Measurements from ENCODE around the gene SEMA6A. TPM values are rescaled to one million over a fixed set of nuclear protein-coding genes. Genes with fewer than 3 reads are reported as not detected.

SEMA6A gene
- total and polyA plus RNA-seq, 2 of the 13 experiments (the other 11 are each of a cell fraction or from before 2014, with no cell fraction given): 5.1 to 6.5 TPM

DNA sequence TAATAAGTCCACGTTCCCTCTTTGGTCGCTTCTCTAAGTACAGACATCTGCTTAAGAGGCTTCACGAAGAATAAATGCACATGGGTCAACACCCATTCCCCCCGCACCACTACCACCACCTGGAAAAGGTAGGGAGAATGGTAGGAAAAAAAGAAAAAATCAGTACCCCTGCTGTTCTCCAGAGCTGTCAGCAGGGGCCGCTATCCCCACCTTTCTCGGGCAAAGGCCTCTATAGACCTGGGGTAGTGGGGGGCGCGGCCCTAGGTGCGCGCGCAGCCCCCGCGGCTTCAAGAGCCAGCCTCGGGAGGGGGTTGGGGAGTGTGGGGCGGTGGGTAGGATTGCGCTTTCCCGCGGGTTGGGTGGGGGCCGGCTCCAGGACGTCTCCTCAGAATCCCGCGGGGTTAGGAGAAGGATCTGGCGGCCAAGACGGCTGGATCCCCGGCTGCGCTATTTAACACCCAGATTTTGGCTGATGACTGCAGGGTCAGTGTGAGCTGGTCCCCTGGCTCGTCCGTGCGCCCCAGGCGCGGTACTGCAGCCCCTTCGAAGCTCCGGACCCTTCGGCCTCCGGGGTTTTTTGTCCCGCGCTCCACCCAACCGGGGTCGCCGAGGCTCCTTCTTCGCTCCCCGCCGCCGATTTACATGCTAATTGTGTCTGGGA, 1.6 kb upstream of the SEMA6A start (continued):
- TF ChIP-seq ZNF784 (CRISPR knock-in tag; IDR thresholded peaks at IDR 0.05; ENCODE audit: borderline replicate concordance): no peak
- TF ChIP-seq ZNF569 (CRISPR knock-in tag; IDR thresholded peaks at IDR 0.05; ENCODE audit: borderline replicate concordance): no peak
- peak; percentile 71 for TF ChIP-seq SMC3 (IDR thresholded peaks at IDR 0.05; ENCODE audit: low read length)
- TF ChIP-seq FUBP1 (CRISPR knock-in tag; IDR thresholded peaks at IDR 0.05; ENCODE audit: borderline replicate concordance): no peak
- no peak for TF ChIP-seq ZNF670 (CRISPR knock-in tag; IDR thresholded peaks at IDR 0.05; ENCODE audit: borderline replicate concordance)
- TF ChIP-seq CTCF (CRISPR knock-in tag; IDR thresholded peaks at IDR 0.05): peak; percentile 84
- no peak for TF ChIP-seq RBM39 (IDR thresholded peaks at IDR 0.05; ENCODE audit: low read depth, low read length, poor library complexity, severe bottlenecking)
- no peak for TF ChIP-seq ZSCAN12 (CRISPR knock-in tag; IDR thresholded peaks at IDR 0.05)
- no peak for TF ChIP-seq HOXA5 (CRISPR knock-in tag; IDR thresholded peaks at IDR 0.05)
- no peak for TF ChIP-seq MTF2 (CRISPR knock-in tag; IDR thresholded peaks at IDR 0.05; ENCODE audit: borderline replicate concordance)
- peak; percentile 40; the same call in 1 of the 2 replicates for TF ChIP-seq RAD21 (CRISPR knock-in tag; IDR thresholded peaks at IDR 0.05)
- TF ChIP-seq, protein P1, sequence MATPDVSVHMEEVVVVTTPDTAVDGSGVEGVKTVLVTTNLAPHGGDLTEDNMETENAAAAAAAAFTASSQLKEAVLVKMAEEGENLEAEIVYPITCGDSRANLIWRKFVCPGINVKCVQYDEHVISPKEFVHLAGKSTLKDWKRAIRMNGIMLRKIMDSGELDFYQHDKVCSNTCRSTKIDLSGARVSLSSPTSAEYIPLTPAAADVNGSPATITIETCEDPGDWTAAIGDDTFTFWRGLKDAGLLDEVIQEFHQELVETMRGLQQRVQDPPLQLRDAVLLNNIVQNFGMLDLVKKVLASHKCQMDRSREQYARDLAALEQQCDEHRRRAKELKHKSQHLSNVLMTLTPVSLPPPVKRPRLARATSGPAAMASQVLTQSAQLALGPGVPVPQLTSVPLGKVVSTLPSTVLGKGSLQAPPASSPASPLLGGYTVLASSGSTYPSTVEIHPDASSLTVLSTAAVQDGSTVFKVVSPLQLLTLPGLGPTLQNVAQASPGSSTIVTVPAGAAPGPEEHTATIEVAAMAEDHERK (CRISPR knock-in tag; IDR thresholded peaks at IDR 0.05; ENCODE audit: low read depth): no peak
- TF ChIP-seq, protein P2, sequence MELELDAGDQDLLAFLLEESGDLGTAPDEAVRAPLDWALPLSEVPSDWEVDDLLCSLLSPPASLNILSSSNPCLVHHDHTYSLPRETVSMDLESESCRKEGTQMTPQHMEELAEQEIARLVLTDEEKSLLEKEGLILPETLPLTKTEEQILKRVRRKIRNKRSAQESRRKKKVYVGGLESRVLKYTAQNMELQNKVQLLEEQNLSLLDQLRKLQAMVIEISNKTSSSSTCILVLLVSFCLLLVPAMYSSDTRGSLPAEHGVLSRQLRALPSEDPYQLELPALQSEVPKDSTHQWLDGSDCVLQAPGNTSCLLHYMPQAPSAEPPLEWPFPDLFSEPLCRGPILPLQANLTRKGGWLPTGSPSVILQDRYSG (CRISPR knock-in tag; IDR thresholded peaks at IDR 0.05): no peak
- no peak for TF ChIP-seq ZNF605 (CRISPR knock-in tag; IDR thresholded peaks at IDR 0.05)
- TF ChIP-seq, protein P3, sequence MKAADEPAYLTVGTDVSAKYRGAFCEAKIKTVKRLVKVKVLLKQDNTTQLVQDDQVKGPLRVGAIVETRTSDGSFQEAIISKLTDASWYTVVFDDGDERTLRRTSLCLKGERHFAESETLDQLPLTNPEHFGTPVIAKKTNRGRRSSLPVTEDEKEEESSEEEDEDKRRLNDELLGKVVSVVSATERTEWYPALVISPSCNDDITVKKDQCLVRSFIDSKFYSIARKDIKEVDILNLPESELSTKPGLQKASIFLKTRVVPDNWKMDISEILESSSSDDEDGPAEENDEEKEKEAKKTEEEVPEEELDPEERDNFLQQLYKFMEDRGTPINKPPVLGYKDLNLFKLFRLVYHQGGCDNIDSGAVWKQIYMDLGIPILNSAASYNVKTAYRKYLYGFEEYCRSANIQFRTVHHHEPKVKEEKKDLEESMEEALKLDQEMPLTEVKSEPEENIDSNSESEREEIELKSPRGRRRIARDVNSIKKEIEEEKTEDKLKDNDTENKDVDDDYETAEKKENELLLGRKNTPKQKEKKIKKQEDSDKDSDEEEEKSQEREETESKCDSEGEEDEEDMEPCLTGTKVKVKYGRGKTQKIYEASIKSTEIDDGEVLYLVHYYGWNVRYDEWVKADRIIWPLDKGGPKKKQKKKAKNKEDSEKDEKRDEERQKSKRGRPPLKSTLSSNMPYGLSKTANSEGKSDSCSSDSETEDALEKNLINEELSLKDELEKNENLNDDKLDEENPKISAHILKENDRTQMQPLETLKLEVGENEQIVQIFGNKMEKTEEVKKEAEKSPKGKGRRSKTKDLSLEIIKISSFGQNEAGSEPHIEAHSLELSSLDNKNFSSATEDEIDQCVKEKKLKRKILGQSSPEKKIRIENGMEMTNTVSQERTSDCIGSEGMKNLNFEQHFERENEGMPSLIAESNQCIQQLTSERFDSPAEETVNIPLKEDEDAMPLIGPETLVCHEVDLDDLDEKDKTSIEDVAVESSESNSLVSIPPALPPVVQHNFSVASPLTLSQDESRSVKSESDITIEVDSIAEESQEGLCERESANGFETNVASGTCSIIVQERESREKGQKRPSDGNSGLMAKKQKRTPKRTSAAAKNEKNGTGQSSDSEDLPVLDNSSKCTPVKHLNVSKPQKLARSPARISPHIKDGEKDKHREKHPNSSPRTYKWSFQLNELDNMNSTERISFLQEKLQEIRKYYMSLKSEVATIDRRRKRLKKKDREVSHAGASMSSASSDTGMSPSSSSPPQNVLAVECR (CRISPR knock-in tag; IDR thresholded peaks at IDR 0.05; ENCODE audit: borderline replicate concordance): no peak

Measured in HepG2 (cell line).